ENCODE results near the gene TRPM1.
A peak's percentile ranks its signal among the peaks of the same experiment; 100 is the strongest.

Gene TRPM1

GRCh38 chr15:31101262-31102038 lies at the start of gene TRPM1:
TSS of gene TRPM1 (minus strand) at chr15:31101725. CDS start at chr15:31081355, 20,370 bp downstream.
- no peak for ATAC-seq

DNA sequence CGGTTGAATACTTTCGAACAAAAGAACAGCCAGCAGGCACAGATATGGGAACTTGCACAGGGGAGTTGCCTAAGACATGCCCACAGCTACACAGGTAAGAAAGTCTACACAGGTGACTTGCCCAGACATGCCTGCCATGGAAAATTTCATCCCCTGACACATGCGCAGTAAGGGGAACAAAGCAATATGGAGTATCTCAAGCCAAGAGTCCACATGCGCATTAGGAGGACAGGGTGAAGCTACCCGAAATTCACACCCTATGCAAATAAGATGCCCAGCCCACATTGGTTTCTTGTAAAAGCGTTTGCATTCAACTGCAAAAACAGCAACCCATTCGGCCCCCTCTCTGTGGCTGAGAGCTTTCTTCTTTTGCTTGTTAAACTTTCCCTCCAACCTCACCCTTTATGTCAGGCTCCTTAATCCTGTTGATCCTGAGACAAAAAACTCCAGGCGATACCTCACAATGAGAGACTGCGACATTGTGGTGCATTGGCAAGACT lies 49.3 kb upstream of the TRPM1 start:
- no peak for ATAC-seq

- ATAC-seq, result no peak
These were observed 48.5 kb upstream of the TRPM1 start for GRCh38 chr15:31149987-31150386.

DNA sequence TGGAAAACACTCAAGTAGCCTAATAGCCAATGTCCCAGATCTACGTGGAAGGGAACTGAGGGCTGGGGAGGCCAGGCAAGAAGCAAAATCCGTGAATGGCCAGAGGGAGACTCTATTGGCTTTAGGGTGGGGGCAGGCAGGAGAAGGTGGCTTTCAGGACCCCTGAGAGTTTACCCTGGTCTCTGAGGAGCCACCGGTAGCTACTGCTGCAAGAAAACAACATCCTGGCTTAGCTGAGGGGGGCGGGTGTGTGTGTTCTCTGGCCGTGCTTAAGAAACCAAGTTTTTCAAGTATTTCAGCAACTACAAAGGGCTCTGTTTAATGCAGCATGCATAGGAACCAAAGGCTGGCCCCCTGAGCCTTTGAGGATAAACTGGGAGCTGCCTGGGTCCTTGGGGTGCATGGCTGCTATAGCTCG lies 47.6 kb upstream of the TRPM1 start:
- ATAC-seq, result no peak

DNA sequence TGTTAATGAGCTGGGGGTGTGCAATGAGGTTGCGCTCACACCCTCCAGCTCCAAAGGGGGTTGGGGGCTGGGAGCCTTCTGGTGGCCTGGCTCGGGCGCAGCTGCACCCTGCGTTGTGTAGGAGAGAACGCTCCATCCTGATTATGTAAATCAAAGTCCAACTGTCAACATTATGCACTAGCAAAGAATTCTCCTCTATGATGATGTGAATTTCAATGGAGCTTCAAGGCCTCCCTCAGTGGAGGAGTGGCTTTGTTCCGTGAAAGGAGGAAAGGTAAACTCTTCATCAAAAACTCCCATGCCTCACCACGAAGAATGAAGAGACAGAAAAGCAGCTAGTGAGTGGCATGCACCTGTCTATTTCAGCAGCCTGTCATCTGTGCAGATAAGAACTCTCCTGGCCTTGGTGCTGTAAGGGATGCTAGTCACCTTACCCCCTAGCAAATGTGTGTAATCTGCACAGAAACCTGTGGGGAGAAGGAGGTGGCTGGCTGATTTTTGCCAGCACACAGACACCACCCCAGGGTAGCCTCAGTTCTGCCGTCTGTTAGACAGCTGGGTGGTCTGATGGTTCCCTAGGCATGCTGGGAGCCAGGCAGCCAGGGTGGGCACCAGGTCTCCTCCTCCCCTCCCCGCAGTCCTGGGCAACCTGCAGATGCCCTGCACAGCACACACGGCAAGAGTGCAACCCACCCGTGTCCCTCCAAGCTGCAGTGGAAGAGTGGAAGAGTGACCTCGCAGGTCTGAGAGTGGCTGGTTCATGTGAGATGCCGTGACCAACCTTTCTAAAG lies 47.0 kb upstream of the TRPM1 start:
- no peak for ATAC-seq

DNA sequence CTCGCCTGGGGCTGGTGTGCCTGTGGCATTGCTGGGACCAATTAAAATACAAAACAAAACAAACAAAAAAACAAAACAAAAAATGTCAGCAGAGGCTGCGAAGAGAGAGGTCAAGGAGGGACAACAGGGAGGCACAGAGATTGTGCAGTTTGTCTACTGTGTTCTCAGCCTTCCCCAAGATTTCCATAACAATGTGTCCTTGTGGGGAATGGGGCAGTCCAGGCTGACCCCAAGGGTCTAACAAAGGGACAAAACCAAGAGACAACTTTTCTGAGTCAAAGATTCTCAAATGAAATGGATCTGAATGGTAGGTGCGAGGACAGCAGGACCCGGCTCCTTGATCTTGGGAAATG lies 46.4 kb upstream of the TRPM1 start:
- no peak for ATAC-seq

DNA sequence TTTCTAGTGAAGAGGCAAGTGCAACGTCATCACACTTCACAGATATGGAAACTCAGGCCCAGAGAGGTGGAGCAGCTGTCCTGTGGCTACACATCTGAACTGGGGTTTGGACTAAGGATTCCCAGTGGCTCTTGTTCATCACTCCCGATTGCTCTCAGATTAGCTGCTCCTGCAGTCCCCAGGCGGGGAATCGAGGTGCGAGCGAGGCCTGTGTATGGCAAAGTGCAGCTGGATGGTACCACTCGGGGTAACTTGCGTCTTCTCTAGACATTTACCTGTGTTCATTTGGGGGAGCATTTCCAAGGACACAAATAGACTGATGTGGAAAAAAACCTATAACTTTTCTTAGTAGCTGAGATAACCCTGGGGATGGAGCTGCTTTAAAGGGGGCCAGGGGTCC lies 45.9 kb upstream of the TRPM1 start:
- no peak for ATAC-seq

- no peak for ATAC-seq
These were observed 43.9 kb upstream of the TRPM1 start for GRCh38 chr15:31145271-31145911.

DNA sequence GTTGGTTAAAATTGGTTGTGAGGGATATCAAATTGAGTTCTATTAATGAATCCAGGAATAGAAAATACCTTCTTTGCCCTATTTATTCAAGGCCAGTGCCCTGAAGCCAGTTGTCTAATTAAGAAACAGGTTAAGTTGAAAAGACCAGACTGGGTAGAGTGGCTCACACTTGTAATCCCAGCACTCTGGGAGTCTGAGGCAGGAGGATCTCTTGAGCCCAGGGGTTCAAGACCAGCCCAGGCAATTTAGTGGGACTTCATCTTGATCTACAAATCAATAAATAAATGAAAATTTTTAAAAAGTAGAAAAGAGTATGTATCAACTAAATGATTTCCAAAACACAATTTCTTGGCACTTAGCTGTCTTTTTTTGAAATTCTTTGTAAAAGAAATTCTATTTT lies 40.3 kb upstream of the TRPM1 start:
- ATAC-seq, result no peak

DNA sequence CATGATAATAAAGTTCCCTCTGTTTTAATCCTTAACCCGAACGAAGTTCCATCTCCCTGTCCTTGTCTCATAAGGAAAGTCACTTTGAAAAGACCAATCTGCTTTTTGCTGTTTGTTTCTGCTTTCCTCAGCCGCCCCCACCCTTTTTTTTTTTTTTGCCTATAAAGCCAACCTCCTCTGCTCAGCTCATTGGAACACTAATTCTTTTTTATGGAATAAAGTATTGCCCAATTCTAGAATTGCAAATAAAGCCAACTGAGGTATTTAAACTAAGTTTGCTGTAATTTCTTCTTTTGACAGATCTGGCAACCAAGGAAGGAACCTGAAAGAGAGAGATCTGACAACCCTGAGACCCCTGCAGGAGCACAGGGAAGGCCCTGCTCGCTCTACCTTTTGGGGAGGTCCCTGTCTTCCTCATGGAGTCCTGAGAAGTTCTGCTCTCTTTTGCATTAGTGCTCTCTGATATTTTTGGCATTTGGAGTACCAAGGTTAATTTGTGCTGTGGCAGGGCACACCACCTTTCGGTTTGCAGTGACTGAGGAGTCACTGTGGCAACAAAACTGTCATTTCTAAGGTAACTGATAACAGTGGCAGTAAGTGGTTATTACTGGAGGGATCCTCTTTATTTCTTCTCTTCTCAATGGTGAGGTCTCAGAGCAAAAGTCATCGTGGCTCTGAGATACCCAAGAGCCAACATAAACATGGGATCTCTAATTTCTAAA lies 35.2 kb upstream of the TRPM1 start:
- ATAC-seq, result no peak

DNA sequence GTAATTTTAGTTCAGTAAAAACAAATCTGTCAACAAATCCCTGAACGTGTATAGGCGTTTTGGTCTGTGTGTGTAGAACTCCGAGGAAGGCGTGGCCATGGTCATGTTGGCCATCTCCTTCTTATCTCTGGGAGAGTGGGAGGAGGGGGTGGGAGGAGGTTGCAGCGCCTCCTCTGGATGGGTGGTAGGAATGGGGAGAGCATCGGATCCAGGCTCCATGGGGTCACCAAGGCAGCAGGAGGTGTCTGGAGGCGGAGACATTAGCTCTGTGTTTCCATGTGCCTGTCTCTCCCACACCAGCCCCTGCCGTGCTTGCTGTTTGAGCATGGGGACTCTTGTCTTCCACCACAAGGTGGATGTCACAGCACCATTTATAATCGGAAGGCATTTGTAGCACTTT lies 34.5 kb upstream of the TRPM1 start:
- no peak for ATAC-seq

GRCh38 chr15:31135523-31135922 lies 34.0 kb upstream of the TRPM1 start:
- ATAC-seq, result no peak

DNA sequence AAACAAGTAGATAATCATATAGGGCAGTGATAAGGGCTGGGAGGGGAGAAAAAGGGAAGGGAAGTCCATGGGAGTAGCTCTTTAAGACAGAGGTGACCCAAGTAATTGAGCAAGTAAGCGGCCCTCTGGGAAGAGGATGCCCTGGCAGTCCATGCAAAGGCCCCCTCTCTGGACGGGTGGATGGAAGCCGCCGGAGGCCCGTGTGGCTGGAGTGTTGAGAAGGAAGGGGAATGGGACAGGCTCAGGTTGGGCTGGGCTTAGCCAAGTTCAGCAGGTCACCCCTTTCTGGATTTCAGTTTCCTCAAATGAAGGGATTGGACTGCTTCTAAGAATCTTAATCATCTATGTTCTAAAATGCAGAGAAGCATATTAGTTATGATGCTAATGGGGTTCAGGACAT lies 32.4 kb upstream of the TRPM1 start:
- no peak for ATAC-seq

GRCh38 chr15:31131853-31132375 lies 30.4 kb upstream of the TRPM1 start:
- no peak for ATAC-seq

- no peak for ATAC-seq
These were observed 29.2 kb upstream of the TRPM1 start for GRCh38 chr15:31130576-31131237.

DNA sequence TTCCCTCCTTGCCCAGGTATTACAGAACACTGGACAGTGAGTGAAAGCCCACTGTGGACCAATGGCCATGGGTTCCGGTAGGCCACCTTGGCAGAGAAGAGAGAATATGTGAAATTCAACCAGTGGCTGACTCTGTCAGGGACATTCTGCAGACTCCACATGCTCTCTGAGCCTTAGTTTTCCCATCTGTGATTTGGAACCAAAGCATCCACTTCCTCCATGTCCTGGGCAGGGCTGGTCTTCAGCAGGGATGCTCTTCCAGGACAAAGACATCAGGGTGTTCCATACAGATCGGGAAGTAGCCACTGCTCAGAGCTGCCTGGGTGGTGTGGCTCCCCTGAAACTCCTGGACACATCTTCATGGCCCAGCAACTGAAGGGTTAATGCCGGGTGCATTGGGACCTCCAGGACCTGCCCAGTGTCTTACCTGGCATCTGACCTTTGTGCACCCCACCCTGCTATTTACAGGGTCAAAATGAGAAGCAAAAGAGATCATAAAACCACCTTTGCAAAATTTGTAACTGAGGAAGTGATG lies 28.3 kb upstream of the TRPM1 start:
- ATAC-seq, result no peak

- peak; percentile 55 to 73 for ATAC-seq
These were observed 27.6 kb upstream of the TRPM1 start for GRCh38 chr15:31128919-31129768.

DNA sequence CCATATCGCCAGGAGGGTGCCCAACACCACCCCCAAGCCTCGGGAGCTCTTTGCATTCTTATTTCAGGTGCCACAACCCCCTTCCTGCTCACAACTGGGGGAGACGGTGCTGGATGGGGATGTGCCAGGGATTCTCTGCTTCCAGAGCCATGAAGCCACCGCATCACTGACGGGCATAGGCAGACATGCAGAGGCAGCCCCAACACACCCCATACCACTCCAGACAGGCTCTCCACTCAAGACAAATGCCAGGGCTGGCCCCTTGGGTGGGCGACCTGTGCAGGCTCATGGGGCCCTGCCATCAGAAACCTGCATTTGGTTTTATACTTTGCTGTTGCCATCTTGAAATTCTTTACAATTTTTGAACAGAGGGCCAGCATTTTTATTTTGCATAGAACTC lies 27.0 kb upstream of the TRPM1 start:
- ATAC-seq, result no peak

DNA sequence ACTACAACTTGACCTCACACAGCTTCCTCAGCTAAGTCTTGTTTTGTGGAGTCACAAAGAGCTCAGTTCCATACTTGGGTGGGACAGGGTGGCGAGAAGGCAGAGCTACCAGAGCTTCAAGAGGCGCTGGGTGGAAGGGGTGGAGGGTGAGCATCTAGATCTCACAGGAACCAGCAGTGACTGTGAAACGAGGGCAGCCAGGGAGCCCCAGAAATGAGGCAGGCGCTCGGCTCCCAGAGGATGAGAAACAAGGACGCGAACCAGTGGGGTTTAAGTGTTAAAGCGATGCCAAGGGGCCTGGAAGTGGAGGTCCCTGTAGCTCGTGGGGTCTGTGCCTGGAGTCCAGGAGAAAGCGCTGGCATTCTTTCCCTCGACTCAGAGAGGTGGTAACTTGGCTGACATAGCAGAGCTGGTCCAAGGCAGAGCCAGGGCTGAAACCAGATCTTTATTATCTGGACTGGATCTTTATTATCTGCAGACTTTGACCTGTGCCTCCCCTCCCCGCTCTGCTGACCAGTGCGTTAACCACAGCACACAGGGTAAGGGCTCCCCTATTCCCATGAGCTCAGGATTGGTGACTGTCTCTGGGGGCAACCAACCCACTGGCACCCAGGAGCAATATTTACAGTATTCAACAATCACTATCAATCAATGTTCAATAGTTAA lies 26.2 kb upstream of the TRPM1 start:
- no peak for ATAC-seq

DNA sequence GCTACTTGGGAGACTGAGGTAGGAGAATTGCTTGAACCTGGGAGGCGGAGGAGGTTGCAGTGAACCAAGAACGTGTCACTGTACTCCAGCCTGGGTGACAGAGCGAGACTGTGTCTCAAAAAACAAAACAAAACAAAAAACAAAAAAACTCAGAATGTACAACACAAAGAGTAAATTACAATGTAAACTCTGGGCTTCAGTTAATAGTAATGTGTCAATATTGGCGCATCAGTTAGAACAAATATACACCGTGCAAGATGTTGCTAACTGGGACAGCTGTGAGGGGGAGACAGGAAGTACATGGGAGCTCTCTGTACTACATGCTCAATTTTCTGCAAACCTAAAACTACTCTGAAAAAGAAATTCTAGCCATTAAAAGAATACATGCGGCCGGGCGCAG lies 23.5 kb upstream of the TRPM1 start:
- no peak for ATAC-seq

All from activated CD4-positive, CD25-positive, alpha-beta regulatory T cell treated with anti-CD3 and anti-CD28 coated beads, Interleukin-2, amount 50 U/mL, for 24 hours (primary cell).